ENCODE results near the gene PHYHIPL. TPM values are rescaled to one million over a fixed set of nuclear protein-coding genes. Genes with fewer than 3 reads are reported as not detected.

PHYHIPL gene
- not detected for polyA plus RNA-seq

GRCh38 chr10:59176241-59177030 is at the start of gene PHYHIPL:
PHYHIPL (plus strand) TSS chr10:59176643; CDS start chr10:59176854, 211 bp downstream.
- H3K27ac Mint-ChIP-seq = peak within 1 kb of the TSS in 1 of 3 donors; percentile 10

DNA sequence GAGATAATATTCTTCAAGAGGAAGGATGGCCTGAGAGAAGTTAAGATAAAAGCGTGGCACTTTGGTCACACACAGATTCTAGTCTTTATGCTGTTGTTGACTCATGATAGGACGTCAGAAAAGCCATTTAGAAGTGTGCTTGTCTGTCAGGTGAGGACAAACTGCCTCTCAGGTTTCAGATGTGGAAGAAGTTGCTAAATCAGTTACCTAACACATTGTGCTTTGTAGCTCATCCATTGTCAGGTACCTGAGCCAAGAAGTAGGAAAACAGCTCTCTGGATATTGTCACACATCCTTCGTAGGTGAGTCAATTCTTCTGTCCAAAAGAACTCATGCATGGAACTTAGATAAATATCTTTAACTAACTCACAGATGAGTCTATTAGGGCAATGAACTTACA is 49.5 kb upstream of the PHYHIPL start:
- H3K27me3 Mint-ChIP-seq = no peaks in the 10 kb centered on the region
- H3K36me3 Mint-ChIP-seq = no peaks in the 10 kb centered on the region
- no peaks in the 10 kb centered on the region for H3K4me1 Mint-ChIP-seq
- H3K9me3 Mint-ChIP-seq = peaks cover 0 to 7% (median 2%) of the 10 kb centered on the region in 3 donors
- H3K4me3 Mint-ChIP-seq = no peak overlapping the region
- H3K27ac Mint-ChIP-seq = no peak overlapping the region

More at GRCh38 chr10:59176241-59177030, at the start of gene PHYHIPL:
- Mint-ChIP-seq H3K4me1 (peaks cover 0 to 3% (median 0%) of the 10 kb centered on the region in 3 donors), H3K9me3 (peaks cover 2 to 9% (median 5%) of the 10 kb centered on the region in 3 donors), H3K36me3 (peaks cover 1% of the 10 kb centered on the region), H3K4me3 (peak within 1 kb of the TSS in 1 of 4 donors; percentile 54), H3K27me3 (peaks cover 15% of the 10 kb centered on the region)

DNA sequence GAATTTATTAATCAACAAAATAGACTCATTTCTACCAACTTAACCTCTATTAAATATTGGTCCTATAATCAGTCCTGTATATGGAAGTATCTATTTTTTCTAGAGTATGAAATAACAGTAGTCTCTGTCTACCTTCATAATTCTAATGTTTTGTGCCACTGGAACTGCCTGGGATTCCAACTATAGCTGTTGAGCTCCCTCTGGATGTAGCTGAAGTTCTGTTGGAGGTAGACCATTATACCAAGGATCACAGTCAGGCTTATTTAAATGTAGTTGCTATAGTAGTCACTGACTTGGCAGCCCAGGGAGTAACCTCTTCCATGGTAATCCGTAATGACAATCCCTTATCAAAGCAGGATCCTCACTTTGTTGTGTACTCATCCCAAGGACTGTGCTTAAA is 48.5 kb upstream of the PHYHIPL start:
- Mint-ChIP-seq H3K36me3 (no peaks in the 10 kb centered on the region), H3K27me3 (no peaks in the 10 kb centered on the region), H3K4me1 (no peaks in the 10 kb centered on the region), H3K27ac (no peak overlapping the region), H3K4me3 (no peak overlapping the region), H3K9me3 (peaks cover 0 to 7% (median 2%) of the 10 kb centered on the region in 3 donors)

- Mint-ChIP-seq H3K4me3 (no peak overlapping the region), H3K9me3 (peaks cover 0 to 7% (median 2%) of the 10 kb centered on the region in 3 donors), H3K27me3 (no peaks in the 10 kb centered on the region), H3K27ac (no peak overlapping the region), H3K36me3 (no peaks in the 10 kb centered on the region), H3K4me1 (no peaks in the 10 kb centered on the region)
Observed at GRCh38 chr10:59129867-59130266, 46.6 kb upstream of the PHYHIPL start.

DNA sequence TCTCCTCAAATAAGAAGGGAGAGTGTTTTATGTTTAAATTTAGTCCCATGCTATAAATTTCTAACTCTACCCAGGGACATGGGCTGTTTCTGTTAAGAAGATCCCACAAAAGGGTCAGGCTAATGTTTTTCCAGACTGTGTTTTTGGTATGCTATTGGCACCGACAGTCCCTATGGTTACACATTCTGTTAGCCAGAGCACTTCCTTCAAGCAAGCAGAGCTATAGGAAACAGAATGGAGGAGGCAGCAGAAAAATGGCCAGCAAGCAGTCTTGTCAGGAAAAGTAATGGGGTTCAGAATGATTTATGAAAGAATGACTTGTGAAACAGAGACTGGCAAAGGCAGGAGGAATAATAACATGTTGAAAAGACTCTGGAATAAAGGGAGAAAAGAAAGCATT is 44.8 kb upstream of the PHYHIPL start:
- H3K4me1 Mint-ChIP-seq = no peaks in the 10 kb centered on the region
- no peak overlapping the region for H3K4me3 Mint-ChIP-seq
- H3K27me3 Mint-ChIP-seq = no peaks in the 10 kb centered on the region
- H3K27ac Mint-ChIP-seq = no peak overlapping the region
- H3K36me3 Mint-ChIP-seq = no peaks in the 10 kb centered on the region
- H3K9me3 Mint-ChIP-seq = peaks cover 0 to 7% (median 2%) of the 10 kb centered on the region in 3 donors

GRCh38 chr10:59133841-59134593 is 42.4 kb upstream of the PHYHIPL start:
- Mint-ChIP-seq H3K9me3 (peaks cover 0 to under 1% (median 0%) of the 10 kb centered on the region in 3 donors), H3K27ac (no peak overlapping the region), H3K36me3 (no peaks in the 10 kb centered on the region), H3K4me1 (no peaks in the 10 kb centered on the region), H3K27me3 (no peaks in the 10 kb centered on the region), H3K4me3 (no peak overlapping the region)

DNA sequence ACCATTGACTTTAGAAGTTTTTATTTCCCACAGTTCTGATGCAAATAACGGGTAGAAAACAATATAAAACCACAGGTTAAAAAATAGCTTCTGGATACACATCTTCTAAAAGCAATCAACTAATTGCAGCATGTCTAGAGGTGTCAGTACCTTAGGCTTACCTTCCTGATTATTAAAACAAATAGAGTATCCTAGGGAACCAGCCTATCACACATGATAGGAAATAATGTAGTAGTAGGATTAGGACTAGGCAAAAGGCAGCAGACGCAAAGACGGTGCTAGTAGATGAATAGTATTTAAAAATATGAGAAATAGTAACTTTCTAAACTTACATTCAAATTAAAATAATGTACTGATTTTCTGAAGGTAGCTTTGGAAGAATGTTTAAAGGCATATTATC is 41.7 kb upstream of the PHYHIPL start:
- no peaks in the 10 kb centered on the region for H3K36me3 Mint-ChIP-seq
- H3K27ac Mint-ChIP-seq = no peak overlapping the region
- no peaks in the 10 kb centered on the region for H3K9me3 Mint-ChIP-seq
- H3K4me3 Mint-ChIP-seq = no peak overlapping the region
- no peaks in the 10 kb centered on the region for H3K4me1 Mint-ChIP-seq
- no peaks in the 10 kb centered on the region for H3K27me3 Mint-ChIP-seq

- Mint-ChIP-seq H3K27ac (no peak overlapping the region), H3K4me1 (no peaks in the 10 kb centered on the region), H3K27me3 (no peaks in the 10 kb centered on the region), H3K36me3 (no peaks in the 10 kb centered on the region), H3K4me3 (no peak overlapping the region), H3K9me3 (no peaks in the 10 kb centered on the region)
Observed at GRCh38 chr10:59135275-59135674, 41.2 kb upstream of the PHYHIPL start.

- H3K4me3 Mint-ChIP-seq = no peak overlapping the region
- no peak overlapping the region for H3K27ac Mint-ChIP-seq
- no peaks in the 10 kb centered on the region for H3K4me1 Mint-ChIP-seq
- no peaks in the 10 kb centered on the region for H3K27me3 Mint-ChIP-seq
- H3K9me3 Mint-ChIP-seq = no peaks in the 10 kb centered on the region
- no peaks in the 10 kb centered on the region for H3K36me3 Mint-ChIP-seq
Observed at GRCh38 chr10:59138052-59138451, 38.4 kb upstream of the PHYHIPL start.

- Mint-ChIP-seq H3K36me3 (no peaks in the 10 kb centered on the region), H3K4me3 (no peak overlapping the region), H3K4me1 (no peaks in the 10 kb centered on the region), H3K27me3 (no peaks in the 10 kb centered on the region), H3K27ac (no peak overlapping the region), H3K9me3 (peaks cover 0 to 3% (median 0%) of the 10 kb centered on the region in 3 donors)
Observed at GRCh38 chr10:59143544-59143943, 32.9 kb upstream of the PHYHIPL start.

DNA sequence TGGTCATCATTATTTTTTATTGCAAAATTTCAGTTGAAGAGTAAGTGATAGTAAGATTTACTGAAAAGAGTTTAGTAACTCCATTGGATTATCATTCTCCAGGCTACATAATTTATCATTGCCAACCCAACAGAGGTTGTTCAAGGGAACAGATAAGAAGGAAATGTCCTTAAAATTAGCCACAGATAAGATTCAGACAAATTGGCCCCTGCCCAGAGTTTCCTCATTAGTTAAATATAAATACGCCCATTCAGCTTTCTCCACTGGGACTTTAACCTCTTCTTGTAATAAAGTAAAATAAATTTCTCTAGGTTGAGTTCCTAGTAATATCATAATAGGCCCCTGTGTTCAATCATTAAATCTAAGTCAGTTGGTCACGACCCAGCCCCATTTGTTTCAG is 27.7 kb upstream of the PHYHIPL start:
- peaks cover 0 to 4% (median 0%) of the 10 kb centered on the region in 3 donors for H3K9me3 Mint-ChIP-seq
- no peaks in the 10 kb centered on the region for H3K4me1 Mint-ChIP-seq
- no peak overlapping the region for H3K4me3 Mint-ChIP-seq
- H3K27me3 Mint-ChIP-seq = no peaks in the 10 kb centered on the region
- no peak overlapping the region for H3K27ac Mint-ChIP-seq
- no peaks in the 10 kb centered on the region for H3K36me3 Mint-ChIP-seq

GRCh38 chr10:59155556-59155955 is 20.9 kb upstream of the PHYHIPL start:
- H3K36me3 Mint-ChIP-seq = peaks cover 3% of the 10 kb centered on the region
- no peak overlapping the region for H3K4me3 Mint-ChIP-seq
- no peak overlapping the region for H3K27ac Mint-ChIP-seq
- H3K9me3 Mint-ChIP-seq = peaks cover 0 to 2% (median 0%) of the 10 kb centered on the region in 3 donors
- H3K4me1 Mint-ChIP-seq = no peaks in the 10 kb centered on the region
- H3K27me3 Mint-ChIP-seq = no peaks in the 10 kb centered on the region

DNA sequence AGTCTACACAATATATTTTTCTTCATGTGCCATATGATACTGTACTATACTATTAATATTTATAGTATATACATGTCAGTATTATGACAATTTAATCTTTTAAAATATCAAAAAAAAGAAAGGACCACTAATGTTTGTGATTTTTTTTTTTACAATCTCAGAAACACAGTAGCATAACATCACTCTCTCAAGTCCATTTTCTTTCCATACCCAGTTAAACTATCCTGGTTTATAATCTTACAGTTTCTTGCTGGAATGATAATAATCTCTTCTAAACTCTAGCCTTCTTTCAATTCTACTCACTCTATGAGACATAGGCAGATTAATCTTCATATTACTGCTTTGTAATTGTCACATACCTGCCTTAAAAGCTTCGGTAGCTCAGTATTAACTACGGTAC is 8.9 kb upstream of the PHYHIPL start:
- Mint-ChIP-seq H3K27me3 (no peaks in the 10 kb centered on the region), H3K9me3 (peaks cover 0 to 7% (median 6%) of the 10 kb centered on the region in 3 donors), H3K4me3 (no peak overlapping the region), H3K4me1 (no peaks in the 10 kb centered on the region), H3K27ac (no peak overlapping the region), H3K36me3 (no peaks in the 10 kb centered on the region)

DNA sequence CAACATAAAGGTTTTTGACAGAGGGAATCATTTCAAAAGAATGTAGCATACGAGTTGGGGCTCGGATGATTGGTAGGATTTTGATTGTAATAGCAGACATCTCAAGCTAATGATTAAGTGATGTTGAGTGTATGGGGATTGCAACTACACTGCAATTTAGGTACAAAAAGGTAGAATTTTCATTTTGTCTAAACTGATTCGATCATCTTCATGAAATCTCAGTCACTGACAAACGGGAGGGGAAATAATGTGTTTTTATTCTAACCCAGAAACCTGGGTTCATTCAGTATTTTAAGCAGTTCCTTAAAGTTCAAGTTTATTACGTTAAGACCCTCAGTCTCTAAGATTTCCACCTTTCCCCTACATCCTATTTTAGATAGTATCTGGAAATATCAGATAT is 3.9 kb upstream of the PHYHIPL start:
- Mint-ChIP-seq H3K4me1 (peaks cover 0 to 3% (median 0%) of the 10 kb centered on the region in 3 donors), H3K36me3 (peaks cover 1% of the 10 kb centered on the region), H3K27ac (no peak overlapping the region), H3K4me3 (no peak overlapping the region), H3K27me3 (peaks cover 14% of the 10 kb centered on the region), H3K9me3 (peaks cover 2 to 15% (median 9%) of the 10 kb centered on the region in 3 donors)

DNA sequence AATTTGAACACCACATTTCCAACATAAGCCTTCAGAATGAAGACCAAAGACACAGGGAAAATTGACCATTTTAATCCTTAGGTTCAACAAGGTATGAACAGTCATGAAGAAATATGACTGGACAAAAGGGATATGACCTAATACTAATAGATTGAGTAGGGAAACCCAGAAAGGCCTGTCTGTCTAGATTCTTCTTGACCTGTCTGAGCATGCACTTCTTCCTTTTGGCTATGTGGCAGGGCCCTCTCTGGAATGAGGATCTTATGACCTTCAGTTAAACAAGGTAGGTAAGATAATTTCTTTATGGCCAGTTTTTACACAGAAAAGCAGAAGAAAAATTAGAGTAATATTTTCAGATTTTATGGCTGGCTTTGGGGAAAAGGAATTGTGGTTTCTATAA is 3.0 kb upstream of the PHYHIPL start:
- peaks cover 15% of the 10 kb centered on the region for H3K27me3 Mint-ChIP-seq
- H3K36me3 Mint-ChIP-seq = peaks cover 1% of the 10 kb centered on the region
- H3K4me3 Mint-ChIP-seq = no peak overlapping the region
- H3K9me3 Mint-ChIP-seq = peaks cover 2 to 9% (median 6%) of the 10 kb centered on the region in 3 donors
- peaks cover 0 to 3% (median 0%) of the 10 kb centered on the region in 3 donors for H3K4me1 Mint-ChIP-seq
- H3K27ac Mint-ChIP-seq = no peak overlapping the region
